ENCODE data around the gene BBLN.

GRCh38 chr9:128122809-128123175, 37.3 kb upstream of the BBLN start:
- TF ChIP-seq CTCF (IDR thresholded peaks at IDR 0.05; ENCODE audit: low read length) (no peak), EZH2 (IDR thresholded peaks at IDR 0.05; ENCODE audit: borderline replicate concordance, low read length) (no peak)

All from OCI-LY1 (cell line).